Choroid plexus epithelial cell (primary cell): ENCODE data around the gene HOMEZ.
"Not testable (repeated sequence)": the region's sequence is repeated elsewhere in the genome, so short reads cannot be mapped to it uniquely, and the experiment has no call there.

Experiments used
- DNase-seq: peaks from one replicate; pipeline ENCODE4 v3.0.0-alpha.2; 2010; ENCODE audit warnings: low read depth
- H3K4me3 ChIP-seq: 2 replicates; pipeline ENCODE4 v1.5.1; 2011; ENCODE audit warnings: low read depth, mild to moderate bottlenecking, control low read depth, low read length, moderate library complexity
- TF ChIP-seq, protein P1 (sequence below): conservative IDR thresholded peaks from 2 replicates; pipeline ENCODE4 v1.5.1; 2011; ENCODE audit warnings: low read depth, mild to moderate bottlenecking, control low read depth, inconsistent platforms, low read length, moderate library complexity

Gene HOMEZ

GRCh38 chr14:23286020-23286901, at the start of gene HOMEZ:
TSS of gene HOMEZ (minus strand) at chr14:23286132. CDS start at chr14:23285952, 180 bp downstream.
- DNase-seq, result peak; percentile 99
- peak within 1 kb of the TSS; percentile 80 for H3K4me3 ChIP-seq
- TF ChIP-seq, protein P1, sequence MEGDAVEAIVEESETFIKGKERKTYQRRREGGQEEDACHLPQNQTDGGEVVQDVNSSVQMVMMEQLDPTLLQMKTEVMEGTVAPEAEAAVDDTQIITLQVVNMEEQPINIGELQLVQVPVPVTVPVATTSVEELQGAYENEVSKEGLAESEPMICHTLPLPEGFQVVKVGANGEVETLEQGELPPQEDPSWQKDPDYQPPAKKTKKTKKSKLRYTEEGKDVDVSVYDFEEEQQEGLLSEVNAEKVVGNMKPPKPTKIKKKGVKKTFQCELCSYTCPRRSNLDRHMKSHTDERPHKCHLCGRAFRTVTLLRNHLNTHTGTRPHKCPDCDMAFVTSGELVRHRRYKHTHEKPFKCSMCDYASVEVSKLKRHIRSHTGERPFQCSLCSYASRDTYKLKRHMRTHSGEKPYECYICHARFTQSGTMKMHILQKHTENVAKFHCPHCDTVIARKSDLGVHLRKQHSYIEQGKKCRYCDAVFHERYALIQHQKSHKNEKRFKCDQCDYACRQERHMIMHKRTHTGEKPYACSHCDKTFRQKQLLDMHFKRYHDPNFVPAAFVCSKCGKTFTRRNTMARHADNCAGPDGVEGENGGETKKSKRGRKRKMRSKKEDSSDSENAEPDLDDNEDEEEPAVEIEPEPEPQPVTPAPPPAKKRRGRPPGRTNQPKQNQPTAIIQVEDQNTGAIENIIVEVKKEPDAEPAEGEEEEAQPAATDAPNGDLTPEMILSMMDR, result no peak

DNA sequence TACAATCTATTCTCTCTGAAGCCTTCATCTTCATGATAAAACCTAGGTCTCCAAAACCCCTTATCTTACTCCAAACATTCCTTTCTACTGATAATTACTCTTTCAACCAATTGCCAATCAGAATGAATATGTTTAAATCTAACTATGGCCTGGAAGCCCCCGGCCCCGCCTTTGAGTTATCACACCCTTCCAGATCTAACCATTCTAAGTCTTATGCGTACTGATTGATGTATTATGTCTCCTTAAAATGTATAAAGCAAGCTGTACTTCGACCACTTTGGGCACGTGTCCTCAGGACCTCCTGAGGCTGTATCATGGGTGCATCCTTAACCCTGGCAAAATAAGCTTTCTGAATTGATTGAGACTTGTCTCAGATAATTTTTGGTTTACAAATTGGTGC, 49.7 kb upstream of the HOMEZ start:
- no peak for DNase-seq
- TF ChIP-seq, protein P1, result no peak
- H3K4me3 ChIP-seq, result no peak overlapping the region

DNA sequence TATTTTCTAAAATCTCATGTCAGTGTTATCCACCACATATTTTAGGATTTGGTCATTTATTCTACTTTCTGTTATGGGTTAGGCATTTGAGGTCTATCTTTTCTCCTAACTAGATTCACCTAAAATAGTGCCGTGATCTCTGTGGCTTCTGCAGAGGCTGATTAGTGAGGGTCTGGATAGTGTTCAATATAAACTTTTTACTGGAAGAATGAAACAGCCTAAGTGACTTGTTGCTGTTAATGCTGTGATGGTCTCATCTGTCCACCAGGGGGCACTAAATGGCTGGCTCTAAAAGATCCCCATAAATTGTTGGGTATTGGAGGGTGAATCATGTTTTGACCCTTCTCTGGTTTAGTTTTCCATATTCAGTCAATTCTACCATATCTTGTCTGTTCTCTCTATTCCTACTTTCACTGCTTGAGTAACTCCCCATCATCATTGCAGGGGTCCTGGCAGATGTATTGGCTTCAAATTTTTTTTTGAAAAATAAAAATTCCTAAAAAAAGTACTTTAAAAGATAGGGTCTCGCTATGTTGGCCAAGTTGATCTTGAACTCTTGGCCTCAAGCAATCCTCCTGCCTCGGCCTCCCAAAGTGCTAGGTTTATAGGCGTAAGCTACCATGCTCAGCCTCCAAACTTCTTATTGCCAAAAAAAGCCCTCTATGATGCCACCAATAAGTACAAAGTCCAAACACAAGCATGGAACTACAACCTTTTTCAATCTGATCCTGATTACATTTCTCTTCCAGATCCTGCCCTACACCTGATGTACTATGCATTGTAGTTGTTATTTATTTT, 42.2 kb upstream of the HOMEZ start:
- peak; percentile 88 for DNase-seq

DNA sequence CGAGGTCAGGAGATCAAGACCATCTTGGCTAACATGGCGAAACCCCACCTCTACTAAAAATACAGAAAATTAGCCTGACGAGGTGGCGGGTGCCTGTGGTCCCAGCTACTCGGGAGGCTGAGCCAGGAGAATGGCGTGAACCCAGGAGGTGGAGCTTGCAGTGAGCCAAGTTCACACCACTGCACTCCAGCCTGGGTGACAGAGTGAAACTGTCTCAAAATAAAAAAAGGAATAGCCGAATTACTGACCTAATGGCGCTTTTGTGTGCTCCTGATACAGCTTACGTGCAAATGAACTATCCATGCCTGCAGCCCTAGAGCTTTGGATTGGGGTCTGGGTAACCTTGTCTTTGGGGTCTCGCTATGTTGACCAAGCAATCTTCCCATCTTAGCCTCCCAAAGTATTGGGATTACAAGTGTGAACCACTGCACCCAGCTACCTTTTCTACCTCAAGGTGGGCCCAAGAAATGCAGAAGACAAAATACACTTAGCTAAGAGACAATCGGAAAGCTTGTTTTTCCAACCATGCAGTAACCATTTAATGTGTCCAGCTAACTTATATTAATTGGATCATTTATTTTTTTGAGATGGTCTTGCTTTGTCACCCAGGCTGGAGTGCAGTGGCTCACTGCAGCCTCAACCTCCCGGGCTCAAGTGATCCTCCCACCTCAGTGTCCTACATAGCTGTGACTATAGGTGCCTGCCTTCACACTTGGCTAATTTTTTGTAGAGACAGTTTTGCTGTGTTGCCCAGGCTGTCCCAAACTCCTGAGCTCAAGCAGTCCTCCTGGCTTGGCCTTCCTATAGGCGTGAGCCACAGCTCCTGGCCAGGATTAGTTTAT, 40.8 kb upstream of the HOMEZ start:
- H3K4me3 ChIP-seq, result no peak overlapping the region
- no peak for DNase-seq
- TF ChIP-seq, protein P1, result no peak

More for the DNA sequence above, 42.2 kb upstream of the HOMEZ start:
- no peak overlapping the region for H3K4me3 ChIP-seq
- TF ChIP-seq, protein P1, result peak; percentile 88

DNA sequence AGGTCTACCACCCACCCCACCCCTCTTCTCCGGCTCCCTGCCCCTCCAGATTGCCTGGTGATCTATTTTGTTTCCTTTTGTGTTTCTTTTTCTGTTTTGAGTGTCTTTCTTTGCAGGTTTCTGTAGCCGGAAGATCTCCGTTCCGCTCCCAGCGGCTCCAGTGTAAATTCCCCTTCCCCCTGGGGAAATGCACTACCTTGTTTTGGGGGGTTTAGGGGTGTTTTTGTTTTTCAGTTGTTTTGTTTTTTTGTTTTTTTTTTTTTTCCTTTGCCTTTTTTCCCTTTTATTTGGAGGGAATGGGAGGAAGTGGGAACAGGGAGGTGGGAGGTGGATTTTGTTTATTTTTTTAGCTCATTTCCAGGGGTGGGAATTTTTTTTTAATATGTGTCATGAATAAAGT, 39.8 kb upstream of the HOMEZ start:
- not testable (repeated sequence) for H3K4me3 ChIP-seq

DNA sequence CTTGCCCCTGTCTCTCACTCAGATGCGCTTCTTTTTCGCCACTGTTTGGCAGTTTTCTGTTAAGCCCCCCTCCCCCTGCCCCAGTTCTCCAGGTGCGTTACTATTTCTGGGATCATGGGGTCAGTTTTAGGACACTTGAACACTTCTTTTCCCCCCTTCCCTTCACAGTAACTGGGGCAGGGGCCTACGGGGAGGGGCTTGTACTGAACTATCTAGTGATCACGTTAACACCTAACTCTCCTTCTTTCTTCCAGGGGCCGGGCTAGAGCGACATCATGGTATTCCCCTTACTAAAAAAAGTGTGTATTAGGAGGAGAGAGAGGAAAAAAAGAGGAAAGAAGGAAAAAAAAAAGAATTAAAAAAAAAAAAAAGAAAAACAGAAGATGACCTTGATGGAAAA, 39.1 kb upstream of the HOMEZ start:
- H3K4me3 ChIP-seq, result no peak overlapping the region
- TF ChIP-seq, protein P1, result no peak
- no peak for DNase-seq

More for the DNA sequence above, 39.8 kb upstream of the HOMEZ start:
- DNase-seq, result not testable (repeated sequence)
